Measurements from ENCODE around the gene SPRR4.

DNA sequence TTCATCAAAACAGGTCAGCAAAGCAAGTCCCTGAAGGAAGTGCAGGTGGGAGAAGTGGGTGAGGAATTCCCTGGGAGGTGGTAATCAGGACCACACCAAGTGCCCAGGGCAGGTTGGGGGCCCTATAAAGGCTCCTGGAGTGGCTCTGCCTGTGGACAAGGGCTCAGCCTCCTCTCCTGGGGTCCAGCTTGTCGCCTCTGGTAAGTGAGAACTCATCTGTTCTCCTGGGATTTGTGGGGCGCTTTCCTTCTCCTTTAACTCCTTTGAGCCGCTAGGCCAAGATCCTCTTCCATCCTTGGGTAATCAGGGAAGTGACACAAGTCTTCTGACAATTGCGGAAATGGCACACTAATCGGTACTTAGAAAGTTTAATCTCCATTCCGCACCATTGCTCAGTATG lies at the start of gene SPRR4:
- TF ChIP-seq, protein P1, sequence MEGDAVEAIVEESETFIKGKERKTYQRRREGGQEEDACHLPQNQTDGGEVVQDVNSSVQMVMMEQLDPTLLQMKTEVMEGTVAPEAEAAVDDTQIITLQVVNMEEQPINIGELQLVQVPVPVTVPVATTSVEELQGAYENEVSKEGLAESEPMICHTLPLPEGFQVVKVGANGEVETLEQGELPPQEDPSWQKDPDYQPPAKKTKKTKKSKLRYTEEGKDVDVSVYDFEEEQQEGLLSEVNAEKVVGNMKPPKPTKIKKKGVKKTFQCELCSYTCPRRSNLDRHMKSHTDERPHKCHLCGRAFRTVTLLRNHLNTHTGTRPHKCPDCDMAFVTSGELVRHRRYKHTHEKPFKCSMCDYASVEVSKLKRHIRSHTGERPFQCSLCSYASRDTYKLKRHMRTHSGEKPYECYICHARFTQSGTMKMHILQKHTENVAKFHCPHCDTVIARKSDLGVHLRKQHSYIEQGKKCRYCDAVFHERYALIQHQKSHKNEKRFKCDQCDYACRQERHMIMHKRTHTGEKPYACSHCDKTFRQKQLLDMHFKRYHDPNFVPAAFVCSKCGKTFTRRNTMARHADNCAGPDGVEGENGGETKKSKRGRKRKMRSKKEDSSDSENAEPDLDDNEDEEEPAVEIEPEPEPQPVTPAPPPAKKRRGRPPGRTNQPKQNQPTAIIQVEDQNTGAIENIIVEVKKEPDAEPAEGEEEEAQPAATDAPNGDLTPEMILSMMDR (IDR thresholded peaks at IDR 0.05; ENCODE audit: low read length): no peak
- no peak for TF ChIP-seq EZH2 (IDR thresholded peaks at IDR 0.05; ENCODE audit: borderline replicate concordance, low read length)

All from OCI-LY1 (cell line).